Muscle of leg (tissue), 11 donors: ENCODE data around the gene CHIT1. TPM values are rescaled to one million over a fixed set of nuclear protein-coding genes. Genes with fewer than 3 reads are reported as not detected.
A peak's percentile ranks its signal among the peaks of the same experiment; 100 is the strongest.

ENCODE experiments used
- DNase-seq: peaks from one replicate; pipeline ENCODE4 v3.0.0; 2013
- H3K27ac ChIP-seq: one replicate; pipeline ENCODE4 v1.5.1; 2013; ENCODE audit warnings: mild to moderate bottlenecking, low read length, control low read depth
- H3K27me3 ChIP-seq: one replicate; pipeline ENCODE4 v1.6.1; 2013; ENCODE audit warnings: low read length; ENCODE audit not compliant: control insufficient read depth, insufficient read depth
- H3K36me3 ChIP-seq: one replicate; pipeline ENCODE4 v1.6.1; 2013; ENCODE audit warnings: low read length; ENCODE audit not compliant: control insufficient read depth, insufficient read depth
- H3K4me1 ChIP-seq: one replicate; pipeline ENCODE4 v1.6.1; 2013; ENCODE audit warnings: low read length; ENCODE audit not compliant: control insufficient read depth, insufficient read depth
- H3K4me3 ChIP-seq: one replicate; pipeline ENCODE4 v1.5.1; 2013; ENCODE audit warnings: low read length, control low read depth
- H3K9me3 ChIP-seq: replicated peaks from 2 replicates; pipeline ENCODE4 v1.6.1; 2013; ENCODE audit warnings: low read depth, low read length; ENCODE audit not compliant: control insufficient read depth
- WGBS: methylation state at CpG from one replicate; pipeline ENCODE4 v1.1.5; 2013; ENCODE audit warnings: missing lambda C conversion rate; ENCODE audit not compliant: insufficient coverage; 5-methylcytosine and 5-hydroxymethylcytosine counted together
- polyA plus RNA-seq, 8 donors: library from polyadenylated mRNA; unstranded; fragments of 120-200 nt; gene quantifications; one replicate each; pipeline versions ENCODE4 v1.2.1 to v1.2.3, GENCODE V29; 2013; ENCODE audit warnings: inconsistent platforms in 1 of 8, low replicate concordance in 1 of 8; ENCODE audit not compliant: insufficient read length in 8 of 8, insufficient read depth in 1 of 8
- total RNA-seq: library from RNA; stranded (reverse); fragments of 120-200 nt; gene quantifications from one replicate; pipeline ENCODE4 v1.2.4, GENCODE V29; 2013

Gene CHIT1
- total and polyA plus RNA-seq, 9 donors = 0.09 to 1.5 (median 0.57) TPM

GRCh38 chr1:203207751-203208150 is 21.7 kb downstream of the CHIT1 start:
- no peaks in the 10 kb centered on the region for H3K9me3 ChIP-seq
- no peaks in the 10 kb centered on the region for H3K27me3 ChIP-seq
- H3K4me3 ChIP-seq = no peak overlapping the region
- DNase-seq = no peak
- no peaks in the 10 kb centered on the region for H3K36me3 ChIP-seq
- peaks cover 30% of the 10 kb centered on the region for H3K4me1 ChIP-seq
- H3K27ac ChIP-seq = peak overlapping the region; percentile 26
- no CpG with 5 or more reads among the region's 2 CpGs for WGBS

- Histone ChIP-seq H3K4me3 (no peak overlapping the region), H3K9me3 (no peaks in the 10 kb centered on the region), H3K36me3 (no peaks in the 10 kb centered on the region), H3K27ac (peak overlapping the region; percentile 78), H3K4me1 (peaks cover 30% of the 10 kb centered on the region), H3K27me3 (no peaks in the 10 kb centered on the region)
- DNase-seq = peak; percentile 69
- 75% methylated on average over 1 of the region's 5 CpGs for WGBS
Observed at GRCh38 chr1:203206129-203206687, 23.3 kb downstream of the CHIT1 start.

DNA sequence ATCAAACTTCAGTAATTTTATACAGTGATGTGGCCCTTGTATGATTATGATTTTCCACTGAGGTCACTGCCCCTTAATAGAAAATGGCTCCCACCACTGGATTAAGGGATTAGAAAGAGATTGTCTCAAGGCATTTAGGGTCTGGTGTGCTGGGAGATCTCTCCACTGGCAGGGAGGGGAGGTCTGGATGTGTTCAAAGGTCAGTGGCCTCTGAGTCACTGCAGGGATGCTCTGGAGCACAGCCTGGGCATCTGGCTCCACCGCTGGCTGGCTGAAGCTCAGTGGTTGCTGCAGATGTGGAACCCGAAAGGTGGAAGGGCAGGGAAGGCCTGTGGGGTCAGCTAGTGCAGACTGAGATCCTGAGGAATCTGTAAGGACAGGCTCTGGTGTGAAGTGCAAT is 24.7 kb downstream of the CHIT1 start:
- 43% methylated on average over 1 of the region's 2 CpGs for WGBS
- no peak for DNase-seq
- no peaks in the 10 kb centered on the region for H3K36me3 ChIP-seq
- H3K4me3 ChIP-seq = no peak overlapping the region
- no peak overlapping the region for H3K27ac ChIP-seq
- no peaks in the 10 kb centered on the region for H3K9me3 ChIP-seq
- H3K27me3 ChIP-seq = no peaks in the 10 kb centered on the region
- peaks cover 37% of the 10 kb centered on the region for H3K4me1 ChIP-seq

GRCh38 chr1:203202431-203203245 is 26.8 kb downstream of the CHIT1 start:
- WGBS = 79% methylated on average over 12 of the region's 15 CpGs
- no peaks in the 10 kb centered on the region for H3K9me3 ChIP-seq
- no peak overlapping the region for H3K27ac ChIP-seq
- no peak overlapping the region for H3K4me3 ChIP-seq
- no peaks in the 10 kb centered on the region for H3K27me3 ChIP-seq
- peak; percentile 46 for DNase-seq
- no peaks in the 10 kb centered on the region for H3K36me3 ChIP-seq
- H3K4me1 ChIP-seq = peaks cover 41% of the 10 kb centered on the region

GRCh38 chr1:203201516-203202205 is 27.8 kb downstream of the CHIT1 start:
- no peak overlapping the region for H3K4me3 ChIP-seq
- H3K27me3 ChIP-seq = no peaks in the 10 kb centered on the region
- 84% methylated on average over 6 of the region's 10 CpGs for WGBS
- H3K27ac ChIP-seq = no peak overlapping the region
- peaks cover 40% of the 10 kb centered on the region for H3K4me1 ChIP-seq
- no peaks in the 10 kb centered on the region for H3K9me3 ChIP-seq
- DNase-seq = no peak
- no peaks in the 10 kb centered on the region for H3K36me3 ChIP-seq

- Histone ChIP-seq H3K4me3 (no peak overlapping the region), H3K27me3 (no peaks in the 10 kb centered on the region), H3K4me1 (peaks cover 33% of the 10 kb centered on the region), H3K36me3 (no peaks in the 10 kb centered on the region), H3K27ac (no peak overlapping the region), H3K9me3 (no peaks in the 10 kb centered on the region)
- no peak for DNase-seq
- 53% methylated on average over 1 of the region's 1 CpG for WGBS
Observed at GRCh38 chr1:203200916-203201315, 28.6 kb downstream of the CHIT1 start.

DNA sequence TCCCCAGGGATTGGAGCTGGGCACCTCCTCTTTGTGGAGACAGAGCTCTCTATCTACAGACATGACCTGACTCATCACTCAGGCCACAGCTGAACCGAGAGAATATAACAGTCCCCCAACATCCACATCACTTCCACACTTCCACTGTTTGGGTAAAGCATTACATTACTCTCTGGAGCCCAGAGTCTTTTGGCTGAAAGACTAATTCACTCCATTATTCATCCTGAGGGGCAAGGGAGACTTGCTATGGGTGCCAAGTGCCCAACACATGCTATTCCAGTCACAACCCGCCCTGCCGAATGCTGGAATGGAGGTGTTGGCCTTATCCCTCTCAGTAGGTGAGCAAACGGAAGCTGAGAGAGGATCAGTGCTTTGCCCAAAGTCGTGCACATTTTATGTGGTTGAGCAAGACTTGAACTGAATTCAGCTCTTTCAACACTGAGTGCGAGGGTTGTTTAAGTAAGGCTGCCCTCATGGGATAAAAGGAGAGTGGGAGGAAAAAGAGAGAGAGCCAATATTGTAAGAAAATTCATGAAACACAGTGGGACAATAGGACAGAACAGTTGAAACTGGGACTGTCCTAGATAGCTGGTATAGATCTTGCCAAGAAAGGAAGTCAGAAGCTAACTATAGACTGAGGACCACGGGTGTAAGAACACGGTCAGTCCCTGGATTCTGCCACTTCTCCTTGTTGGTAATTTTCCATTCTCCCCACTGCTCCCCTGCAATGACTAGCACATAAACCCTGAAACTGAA is 29.5 kb downstream of the CHIT1 start:
- Histone ChIP-seq H3K4me3 (no peak overlapping the region), H3K4me1 (peaks cover 24% of the 10 kb centered on the region), H3K36me3 (no peaks in the 10 kb centered on the region), H3K27me3 (no peaks in the 10 kb centered on the region), H3K9me3 (no peaks in the 10 kb centered on the region), H3K27ac (no peak overlapping the region)
- 44% methylated on average over 7 of the region's 8 CpGs for WGBS
- peak; percentile 51 for DNase-seq

- no peaks in the 10 kb centered on the region for H3K27me3 ChIP-seq
- H3K9me3 ChIP-seq = no peaks in the 10 kb centered on the region
- H3K27ac ChIP-seq = no peak overlapping the region
- DNase-seq = no peak
- H3K36me3 ChIP-seq = no peaks in the 10 kb centered on the region
- H3K4me1 ChIP-seq = peaks cover 21% of the 10 kb centered on the region
- H3K4me3 ChIP-seq = no peak overlapping the region
- 82% methylated on average over 6 of the region's 6 CpGs for WGBS
Observed at GRCh38 chr1:203199481-203199815, 30.0 kb downstream of the CHIT1 start.

DNA sequence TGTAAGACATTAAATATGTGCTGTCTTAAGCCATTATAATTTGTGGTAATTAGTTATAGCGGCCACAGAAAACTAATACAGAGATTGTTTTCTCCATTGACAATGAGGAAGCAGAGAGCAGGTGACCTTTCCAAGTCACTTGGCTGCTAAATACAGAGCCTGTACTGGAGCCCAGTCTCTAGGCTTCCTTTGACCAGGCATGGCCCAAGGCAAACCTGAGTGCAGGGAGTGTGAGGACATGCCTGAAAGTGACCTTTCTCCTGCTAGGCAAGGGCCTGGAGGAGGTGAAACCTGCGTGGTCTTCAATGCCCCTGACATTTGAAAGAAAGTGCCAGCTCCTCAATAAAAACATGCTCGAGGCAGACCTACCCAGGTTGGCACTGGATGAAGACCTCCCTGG is 30.5 kb downstream of the CHIT1 start:
- no peaks in the 10 kb centered on the region for H3K27me3 ChIP-seq
- DNase-seq = no peak
- H3K9me3 ChIP-seq = no peaks in the 10 kb centered on the region
- no CpG with 5 or more reads among the region's 3 CpGs for WGBS
- H3K4me1 ChIP-seq = peaks cover 21% of the 10 kb centered on the region
- no peak overlapping the region for H3K4me3 ChIP-seq
- H3K27ac ChIP-seq = no peak overlapping the region
- H3K36me3 ChIP-seq = no peaks in the 10 kb centered on the region

GRCh38 chr1:203197625-203198024 is 31.8 kb downstream of the CHIT1 start:
- H3K27ac ChIP-seq = no peak overlapping the region
- no peaks in the 10 kb centered on the region for H3K27me3 ChIP-seq
- no peaks in the 10 kb centered on the region for H3K9me3 ChIP-seq
- H3K4me3 ChIP-seq = no peak overlapping the region
- no CpG with 5 or more reads among the region's 3 CpGs for WGBS
- H3K4me1 ChIP-seq = peaks cover 21% of the 10 kb centered on the region
- no peak for DNase-seq
- H3K36me3 ChIP-seq = no peaks in the 10 kb centered on the region
